Keratinocyte (primary cell): ENCODE data around the gene ZDHHC9. TPM values are rescaled to one million over a fixed set of nuclear protein-coding genes. Genes with fewer than 3 reads are reported as not detected.

ENCODE experiments used
- DNase-seq: peaks from one replicate; pipeline ENCODE4 v3.0.0-alpha.2; 2011; ENCODE audit warnings: low read depth, missing footprints, low spot score
- FAIRE-seq: peaks from 2 replicates; lab custom pipeline; 2011; peaks lifted over from hg19 to GRCh38; lab: Jason Lieb, UNC
- H2AFZ ChIP-seq: 2 replicates; pipeline ENCODE4 v1.6.0; 2012; ENCODE audit warnings: low read length, control low read depth, inconsistent platforms; ENCODE audit not compliant: control insufficient read depth
- H3K27ac ChIP-seq: 2 replicates; pipeline ENCODE4 v1.5.1; 2011; ENCODE audit warnings: low read length; ENCODE audit not compliant: control insufficient read depth, insufficient read depth
- H3K27me3 ChIP-seq: 3 replicates; pipeline ENCODE4 v1.6.0; 2011; ENCODE audit warnings: low read length; ENCODE audit not compliant: control insufficient read depth, insufficient read depth; ENCODE audit errors: extremely low read depth
- H3K36me3 ChIP-seq, 2 experiments: 2 replicates in 1 of 2; 3 replicates in 1 of 2; pipeline ENCODE4 v1.5.1; 2011; ENCODE audit warnings: low read length in 2 of 2, mild to moderate bottlenecking in 1 of 2; ENCODE audit not compliant: control insufficient read depth in 2 of 2, insufficient read depth in 2 of 2; ENCODE audit errors: extremely low read depth in 1 of 2
- H3K4me1 ChIP-seq: 3 replicates; pipeline ENCODE4 v1.5.1; 2011; ENCODE audit warnings: low read length; ENCODE audit not compliant: control insufficient read depth, insufficient read depth; ENCODE audit errors: extremely low read depth
- H3K4me2 ChIP-seq: 3 replicates; pipeline ENCODE4 v1.6.0; 2011; ENCODE audit warnings: low read depth, low read length; ENCODE audit not compliant: control insufficient read depth, insufficient read depth; ENCODE audit errors: extremely low read depth
- H3K4me3 ChIP-seq, 3 experiments: fragments of 200-600 bp in 1 of 3; sonication (generic) in 1 of 3; 2 replicates in 2 of 3; 3 replicates in 1 of 3; pipeline ENCODE4 v1.5.1; 2011 to 2016; ENCODE audit warnings: low read length in 3 of 3, mild to moderate bottlenecking in 3 of 3, control low read depth in 2 of 3, inconsistent platforms in 1 of 3, low read depth in 1 of 3, mixed read lengths in 1 of 3, mixed run types in 1 of 3, moderate library complexity in 1 of 3; ENCODE audit not compliant: control insufficient read depth in 2 of 3, insufficient read depth in 2 of 3; ENCODE audit errors: extremely low read depth in 1 of 3
- H3K79me2 ChIP-seq: 2 replicates; pipeline ENCODE4 v1.6.0; 2012; ENCODE audit warnings: low read length; ENCODE audit not compliant: control insufficient read depth, insufficient read depth
- H3K9ac ChIP-seq: 3 replicates; pipeline ENCODE4 v1.6.0; 2011; ENCODE audit warnings: low read length; ENCODE audit not compliant: control insufficient read depth, insufficient read depth; ENCODE audit errors: extremely low read depth
- H3K9me1 ChIP-seq: 3 replicates; pipeline ENCODE4 v1.6.0; 2011; ENCODE audit warnings: low read length; ENCODE audit not compliant: control insufficient read depth, insufficient read depth; ENCODE audit errors: extremely low read depth
- H3K9me3 ChIP-seq: 2 replicates; pipeline ENCODE4 v1.5.1; 2012; ENCODE audit warnings: low read depth, low read length; ENCODE audit not compliant: control insufficient read depth
- H4K20me1 ChIP-seq: 3 replicates; pipeline ENCODE4 v1.6.0; 2011; ENCODE audit warnings: low read length; ENCODE audit not compliant: control insufficient read depth, insufficient read depth; ENCODE audit errors: extremely low read depth
- CTCF ChIP-seq, 3 experiments: IDR thresholded peaks in 1 of 3; conservative IDR thresholded peaks in 1 of 3; optimal IDR thresholded peaks in 1 of 3; 2 replicates in 2 of 3; 3 replicates in 1 of 3; pipeline versions ENCODE3 to v1.5.1; 2011; ENCODE audit warnings: low read length in 3 of 3, mild to moderate bottlenecking in 3 of 3, moderate library complexity in 2 of 3, control low read depth in 1 of 3, inconsistent platforms in 1 of 3; ENCODE audit not compliant: insufficient read depth in 2 of 3; ENCODE audit errors: extremely low read depth in 1 of 3
- EZH2 ChIP-seq: IDR thresholded peaks from one replicate; pipeline ENCODE4 v1.6.1; 2012; ENCODE audit warnings: inconsistent platforms, mild to moderate bottlenecking, low read length, moderate library complexity
- dilution Hi-C: fragments of 300-500 bp; cut with MboI; formaldehyde crosslinking; loops from one replicate; pipeline ENCODE4 v1.7.0; 2020; ENCODE audit warnings: low sequenced_read_pairs; ENCODE audit not compliant: extremely low pct_ligation_motif_present
- polyA plus RNA-seq, 5 experiments: library from polyadenylated mRNA; depleted of rRNA in 3 of 5; stranded (reverse) in 3 of 5; stranded (forward) in 1 of 5; unstranded in 1 of 5; fragments of >200 nt; gene quantifications; 1 replicate in 1 of 5; 2 replicates in 3 of 5; 3 replicates in 1 of 5; pipeline versions ENCODE4 v1.2.1 to v1.2.3, GENCODE V29; 2011 to 2012; ENCODE audit warnings: missing spikeins in 2 of 5, low read depth in 1 of 5, low replicate concordance in 1 of 5

The ZDHHC9 gene
- polyA plus RNA-seq, 1 donor (not counting 4 experiments of a cell fraction or from before 2014, with no cell fraction given), result 30.0 TPM

- Histone ChIP-seq H3K27me3 (peaks cover 6% of the 10 kb centered on the region), H3K27ac (no peak overlapping the region), H4K20me1 (no peaks in the 10 kb centered on the region), H3K4me1 (no peaks in the 10 kb centered on the region), H3K9me3 (no peaks in the 10 kb centered on the region), H3K79me2 (no peaks in the 10 kb centered on the region), H3K36me3 (no peaks in the 10 kb centered on the region), H3K9ac (no peak overlapping the region), H3K4me3 (no peak overlapping the region), H3K4me2 (no peak overlapping the region), H2AFZ (no peak overlapping the region), H3K9me1 (no peaks in the 10 kb centered on the region)
- dilution Hi-C loops, result no loop called here
- no peak for DNase-seq
- TF ChIP-seq CTCF (optimal IDR thresholded peaks at IDR 0.05 in 1 of 3, IDR thresholded peaks at IDR 0.05 in 1 of 3, conservative IDR thresholded peaks at IDR 0.05 in 1 of 3; ENCODE audit: extremely low read depth in 1 of 3, insufficient read depth in 2 of 3, low read length in 3 of 3), result no peak
- TF ChIP-seq EZH2, result no peak
- FAIRE-seq, result no peak
These were observed 63.1 kb downstream of the ZDHHC9 start for GRCh38 chrX:129780441-129781105.

GRCh38 chrX:129779747-129780146 lies 63.9 kb downstream of the ZDHHC9 start, which contains the start of gene SASH3:
TSS of gene SASH3 (plus strand) at chrX:129779949. CDS start at chrX:129780098, 149 bp downstream.
- H3K4me2 ChIP-seq, result no peak within 1 kb of the TSS
- no peaks in the 10 kb centered on the region for H3K79me2 ChIP-seq
- peaks cover 6% of the 10 kb centered on the region for H3K27me3 ChIP-seq
- dilution Hi-C loops, result no loop called here
- H3K9me3 ChIP-seq, result no peaks in the 10 kb centered on the region
- no peak within 1 kb of the TSS for H2AFZ ChIP-seq
- no peak within 1 kb of the TSS for H3K4me3 ChIP-seq
- no peaks in the 10 kb centered on the region for H4K20me1 ChIP-seq
- no peaks in the 10 kb centered on the region for H3K9me1 ChIP-seq
- DNase-seq, result no peak
- H3K27ac ChIP-seq, result no peak within 1 kb of the TSS
- no peaks in the 10 kb centered on the region for H3K4me1 ChIP-seq
- no peak for TF ChIP-seq CTCF (optimal IDR thresholded peaks at IDR 0.05 in 1 of 3, IDR thresholded peaks at IDR 0.05 in 1 of 3, conservative IDR thresholded peaks at IDR 0.05 in 1 of 3; ENCODE audit: extremely low read depth in 1 of 3, insufficient read depth in 2 of 3, low read length in 3 of 3)
- TF ChIP-seq EZH2, result no peak
- no peak for FAIRE-seq
- H3K9ac ChIP-seq, result no peak within 1 kb of the TSS
- no peaks in the 10 kb centered on the region for H3K36me3 ChIP-seq
